GM12878 (cell line): ENCODE data around the gene MED13L. TPM values are rescaled to one million over a fixed set of nuclear protein-coding genes. Genes with fewer than 3 reads are reported as not detected.

Experiments used
- ATAC-seq: fragments of 200-7000 bp; cut with Tn5 transposase; 3 replicates; pipeline ENCODE4 v1.9.1; 2020; ENCODE audit warnings: mild to moderate bottlenecking, moderate library complexity
- BruUV-seq: library from RNA; stranded (reverse); fragments of 400-500 nt; replicated peaks from 2 replicates; lab custom pipeline; 2021; lab: Mats Ljungman, UMichigan
- CTCF ChIA-PET: fragments of 300-600 bp; sonication (Branson Sonifier 250); formaldehyde crosslinking; extraction: SDS; loops from one replicate; lab custom pipeline; 2021; ENCODE audit warnings: inconsistent platforms; lab: Yijun Ruan, JAX
- POLR2A ChIA-PET: fragments of 350-600 bp; formaldehyde crosslinking; extraction: SDS; loops from one replicate; lab custom pipeline; 2021; ENCODE audit warnings: inconsistent platforms; lab: Charles Lee
- RAD21 ChIA-PET: fragments of 300-600 bp; sonication (Branson Sonifier 250); formaldehyde crosslinking; loops from one replicate; lab custom pipeline; 2023; ENCODE audit warnings: antibody characterized with exemption; ENCODE audit not compliant: unreplicated experiment; lab: Charles Lee
- SMC1A ChIA-PET: fragments of 300-600 bp; sonication (Branson Sonifier 250); formaldehyde crosslinking; loops from one replicate; lab custom pipeline; 2023; ENCODE audit not compliant: unreplicated experiment, uncharacterized antibody; lab: Charles Lee
- DNase-seq: peaks from one replicate; pipeline ENCODE4 v3.0.0-alpha.2; 2011; ENCODE audit warnings: low read depth, low spot score
- FAIRE-seq: peaks from 3 replicates; lab custom pipeline; 2011; peaks lifted over from hg19 to GRCh38; lab: Jason Lieb, UNC
- H2AFZ ChIP-seq: 2 replicates; pipeline ENCODE4 v1.6.0; 2011; ENCODE audit warnings: low read depth, low read length, control low read depth; ENCODE audit not compliant: control insufficient read depth
- H3K27ac ChIP-seq: 2 replicates; pipeline ENCODE4 v1.5.1; 2011; ENCODE audit warnings: control low read depth; ENCODE audit not compliant: control insufficient read depth, insufficient read depth
- H3K27me3 ChIP-seq, 2 experiments: replicated peaks in 1 of 2; 2 replicates each; pipeline versions ENCODE4 v1.6.0 to v1.6.1; 2011; ENCODE audit warnings: low read length in 1 of 2; ENCODE audit not compliant: control insufficient read depth in 2 of 2, insufficient read depth in 2 of 2
- H3K36me3 ChIP-seq, 2 experiments: 2 replicates each; pipeline ENCODE4 v1.5.1; 2011; ENCODE audit warnings: low read length in 1 of 2; ENCODE audit not compliant: control insufficient read depth in 2 of 2, insufficient read depth in 2 of 2
- H3K4me1 ChIP-seq: 2 replicates; pipeline ENCODE4 v1.6.1; 2011; ENCODE audit warnings: mild to moderate bottlenecking, low read length, moderate library complexity, mixed read lengths; ENCODE audit not compliant: control insufficient read depth, insufficient read depth
- H3K4me2 ChIP-seq: 2 replicates; pipeline ENCODE4 v1.6.0; 2011; ENCODE audit warnings: control low read depth; ENCODE audit not compliant: control insufficient read depth, insufficient read depth
- H3K4me3 ChIP-seq: fragments of 200-600 bp; sonication (generic); 2 replicates; pipeline ENCODE4 v1.5.1; 2016
- H3K79me2 ChIP-seq: 2 replicates; pipeline ENCODE4 v1.6.0; 2011; ENCODE audit warnings: low read length; ENCODE audit not compliant: control insufficient read depth, insufficient read depth
- H3K9ac ChIP-seq: 2 replicates; pipeline ENCODE4 v1.8.0; 2011; ENCODE audit warnings: low read length, control low read depth, mixed read lengths; ENCODE audit not compliant: control insufficient read depth, insufficient read depth
- H3K9me3 ChIP-seq: replicated peaks from 3 replicates; pipeline ENCODE4 v1.5.1; 2011; ENCODE audit warnings: mild to moderate bottlenecking, low read length; ENCODE audit not compliant: control insufficient read depth, insufficient read depth
- H4K20me1 ChIP-seq: 2 replicates; pipeline ENCODE4 v1.6.0; 2011; ENCODE audit not compliant: control insufficient read depth, insufficient read depth
- BACH1 ChIP-seq: fragments of 450-650 bp; IDR thresholded peaks from 2 replicates; pipeline ENCODE4 v1.6.1; 2017; ENCODE audit warnings: mild to moderate bottlenecking, borderline replicate concordance
- BCL11A ChIP-seq: IDR thresholded peaks from 2 replicates; pipeline ENCODE4 v1.6.1; 2011; ENCODE audit warnings: low read depth, low read length
- CHD4 ChIP-seq: fragments of 200-600 bp; sonication (generic); IDR thresholded peaks from 2 replicates; pipeline ENCODE4 v1.6.1; 2016; ENCODE audit warnings: mild to moderate bottlenecking
- E2F8 ChIP-seq: fragments of 450-650 bp; IDR thresholded peaks from 2 replicates; pipeline ENCODE4 v1.6.1; 2018; ENCODE audit warnings: mild to moderate bottlenecking, low read depth, moderate library complexity; ENCODE audit not compliant: partially characterized antibody
- MEF2A ChIP-seq: IDR thresholded peaks from 2 replicates; pipeline ENCODE4 v1.6.1; 2011; ENCODE audit warnings: low read depth, mild to moderate bottlenecking, low read length, moderate library complexity; ENCODE audit not compliant: insufficient read depth
- MEF2B ChIP-seq: fragments of 450-650 bp; IDR thresholded peaks from 2 replicates; pipeline ENCODE4 v1.6.1; 2018; ENCODE audit warnings: mild to moderate bottlenecking, moderate library complexity; ENCODE audit not compliant: partially characterized antibody, poor library complexity, severe bottlenecking
- PAX8 ChIP-seq: fragments of 450-650 bp; IDR thresholded peaks from 2 replicates; pipeline ENCODE4 v1.6.1; 2017; ENCODE audit warnings: mild to moderate bottlenecking, moderate library complexity
- PKNOX1 ChIP-seq: fragments of 450-650 bp; IDR thresholded peaks from 2 replicates; pipeline ENCODE4 v1.6.1; 2016; ENCODE audit warnings: mild to moderate bottlenecking
- PRDM15 ChIP-seq: fragments of 450-650 bp; formaldehyde crosslinking; IDR thresholded peaks from 2 replicates; pipeline ENCODE4 v1.4.0; 2020; ENCODE audit warnings: mild to moderate bottlenecking, moderate library complexity
- SPI1 ChIP-seq: IDR thresholded peaks from 2 replicates; pipeline ENCODE4 v1.6.1; 2011; ENCODE audit warnings: low read depth, mild to moderate bottlenecking, low read length, moderate library complexity, borderline replicate concordance; ENCODE audit not compliant: insufficient read depth
- WGBS: methylation state at CpG from one replicate; pipeline ENCODE4 v1.1.6; 2016; ENCODE audit warnings: low lambda C conversion rate; ENCODE audit not compliant: insufficient replicate concordance, insufficient coverage; ENCODE audit errors: missing lambda C conversion rate; 5-methylcytosine and 5-hydroxymethylcytosine counted together
- in situ Hi-C: fragments of 300-500 bp; cut with MboI; formaldehyde crosslinking; loops from 9 replicates; pipeline ENCODE4 v1.14.3; 2018; ENCODE audit warnings: mixed read lengths
- intact Hi-C: fragments of 100-400 bp; cut with micrococcal nuclease; formaldehyde crosslinking; loops from one replicate; pipeline ENCODE4 v1.14.2; 2022; ENCODE audit not compliant: unreplicated experiment
- polyA plus RNA-seq, 11 experiments: library from polyadenylated mRNA; depleted of rRNA in 4 of 11; unstranded in 6 of 11; stranded (reverse) in 5 of 11; fragments of >200 nt; fragmentation: Nextera tagmentation in 4 of 11; fragmentation: Illumina TruSeq in 1 of 11; extraction: Ambion mirVana in 4 of 11; extraction: Trizol in 1 of 11; gene quantifications; 1 replicate in 1 of 11; 2 replicates in 10 of 11; pipeline versions ENCODE4 v1.2.1 to v1.2.3, GENCODE V29; 2011 to 2016; ENCODE audit warnings: inconsistent platforms in 2 of 11, missing spikeins in 2 of 11, low read depth in 1 of 11
- total RNA-seq, 4 experiments: library from RNA; depleted of rRNA in 3 of 4; stranded (reverse); fragments of >200 nt in 3 of 4; fragmentation: Illumina TruSeq in 1 of 4; extraction: Trizol in 1 of 4; gene quantifications; 2 replicates each; pipeline versions ENCODE4 v1.2.1 to v1.2.3, GENCODE V29; 2013 to 2021

The MED13L gene
- total and polyA plus RNA-seq, 10 of the 15 experiments (the other 5 are each of a cell fraction or from before 2014, with no cell fraction given), result 3.7 to 30.1 (median 9.1) TPM

- H3K79me2 ChIP-seq, result no peaks in the 10 kb centered on the region
- no peaks in the 10 kb centered on the region for H3K36me3 ChIP-seq
- in situ Hi-C loops, result no loop called here
- no peak overlapping the region for H3K9ac ChIP-seq
- DNase-seq (no peak), ATAC-seq (no peak), FAIRE-seq (no peak)
- no peak overlapping the region for H2AFZ ChIP-seq
- intact Hi-C loops, result no loop called here
- ChIA-PET SMC1A (no interaction called here), RAD21 (no interaction called here), CTCF (no interaction called here), POLR2A (no interaction called here)
- H3K4me3 ChIP-seq, result no peak overlapping the region
- H3K4me1 ChIP-seq, result no peaks in the 10 kb centered on the region
- H3K27me3 ChIP-seq, result no peaks in the 10 kb centered on the region
- no peaks in the 10 kb centered on the region for H3K9me3 ChIP-seq
- TF ChIP-seq PAX8 (no peak), MEF2A (no peak), PRDM15 (no peak), MEF2B (no peak), CHD4 (no peak), E2F8 (no peak), BCL11A (no peak), BACH1 (no peak), SPI1 (no peak), PKNOX1 (no peak)
- no peak overlapping the region for H3K27ac ChIP-seq
- no peaks in the 10 kb centered on the region; the same call in 1 of the 2 replicates for H4K20me1 ChIP-seq
- BruUV-seq, result no TSS peak
- WGBS, result 43% methylated on average over 5 of the region's 5 CpGs
- H3K4me2 ChIP-seq, result no peak overlapping the region
Observed at GRCh38 chr12:115941362-115941761, 336.1 kb downstream of the MED13L start.
